ENCODE results near the gene AGBL1.

The AGBL1 gene

DNA sequence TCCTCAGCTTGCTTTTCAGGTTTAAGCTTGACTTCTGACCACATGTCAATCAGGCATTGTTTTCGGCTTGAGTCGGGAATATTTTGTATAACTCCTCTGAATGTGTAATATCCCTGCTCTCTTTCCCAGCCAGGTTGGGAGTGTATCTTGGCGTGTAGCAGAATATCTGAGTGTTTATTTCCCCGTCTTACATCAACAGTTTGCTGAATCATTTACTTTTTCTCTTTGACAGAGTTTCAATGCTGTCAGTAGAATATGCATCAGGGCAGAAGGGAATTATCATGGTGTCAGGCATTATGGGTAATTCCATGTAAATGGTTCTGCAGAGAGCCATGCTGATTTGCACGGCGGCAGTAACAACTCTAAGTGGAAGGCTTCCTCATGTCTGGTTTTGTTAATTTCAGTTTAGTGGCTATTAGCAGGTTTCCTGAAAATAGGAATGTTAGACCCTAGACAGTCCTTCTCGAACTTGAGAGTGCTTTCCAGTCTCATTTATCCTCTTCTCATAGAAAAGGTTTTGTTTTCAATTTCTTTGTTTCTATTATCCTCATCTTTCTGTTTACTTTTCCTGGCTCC lies 566.3 kb downstream of the AGBL1 start:
- no peak for DNase-seq (ENCODE audit: low spot score)

DNA sequence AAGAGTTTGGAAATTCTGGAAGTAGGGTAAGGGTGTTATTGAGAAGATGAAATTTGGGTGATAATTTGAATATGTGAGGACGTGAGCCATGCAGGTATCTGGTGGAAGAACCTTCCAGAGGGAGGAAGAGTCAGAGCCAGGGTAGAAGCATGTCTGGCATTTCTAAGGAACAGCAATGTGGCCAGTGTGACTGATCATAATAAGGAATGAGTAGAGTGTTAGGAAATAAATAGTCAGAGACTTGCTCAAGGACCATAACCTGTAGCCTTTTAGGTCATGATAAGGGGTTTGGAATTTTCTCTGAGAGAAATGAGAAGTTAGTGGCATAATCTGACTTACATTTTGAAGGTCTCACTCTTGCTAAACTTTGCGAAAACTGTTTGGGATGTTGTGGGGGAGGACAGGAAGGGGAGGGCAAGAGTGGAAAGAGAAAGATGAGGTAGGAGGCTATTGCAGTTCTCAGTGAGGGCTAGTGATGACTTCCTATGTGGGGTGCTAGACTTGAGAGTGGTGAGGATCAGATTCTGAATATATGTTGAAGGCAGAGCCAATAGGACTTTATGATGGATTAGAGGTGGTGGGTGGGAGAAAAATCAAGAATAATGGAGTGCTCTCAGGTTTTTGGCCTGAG lies 568.3 kb downstream of the AGBL1 start:
- no peak for DNase-seq (ENCODE audit: low spot score)

- DNase-seq (ENCODE audit: low spot score), result no peak
Measured at GRCh38 chr15:86649277-86649676, 569.6 kb downstream of the AGBL1 start.

GRCh38 chr15:86650094-86650493 lies 570.4 kb downstream of the AGBL1 start:
- DNase-seq (ENCODE audit: low spot score), result no peak

DNA sequence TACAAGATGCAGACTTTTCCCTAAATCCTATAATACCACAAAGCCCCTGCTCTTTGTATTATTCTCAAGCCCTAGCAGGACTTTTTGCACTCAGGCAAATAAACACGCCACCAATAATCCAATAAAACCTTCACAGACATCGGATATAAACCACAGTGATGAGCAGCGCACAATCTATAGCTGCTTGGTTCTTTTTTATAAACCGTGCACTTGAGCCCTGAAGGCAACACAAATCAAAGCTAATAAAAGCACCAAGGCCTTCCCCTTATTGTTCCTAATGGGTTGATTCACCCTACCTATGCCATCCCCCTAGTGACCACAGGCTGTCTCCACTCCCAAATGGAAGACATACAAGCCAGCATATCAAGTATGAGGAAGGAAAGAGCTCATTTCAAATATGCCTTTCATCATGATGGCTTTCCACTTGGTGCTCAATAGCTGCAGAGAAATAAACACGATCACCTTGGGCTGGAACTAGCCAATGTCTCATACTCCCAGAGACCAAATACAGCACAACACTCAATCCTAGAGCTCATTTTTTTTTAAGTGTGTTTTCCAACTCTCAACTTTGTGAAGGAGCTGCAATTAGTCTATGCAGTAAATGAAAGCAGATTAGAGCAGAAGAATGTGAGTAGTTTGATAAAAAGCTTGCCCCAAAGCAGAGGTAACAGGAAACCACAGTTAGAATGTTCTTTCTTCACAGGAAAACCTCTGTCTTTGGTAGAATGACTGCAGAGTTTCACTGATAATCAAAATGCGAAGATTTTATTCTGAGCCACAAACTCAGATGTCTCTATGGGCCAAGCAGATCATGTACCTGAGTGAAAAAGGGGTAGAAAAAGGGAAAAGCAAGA lies 573.9 kb downstream of the AGBL1 start:
- DNase-seq (ENCODE audit: low spot score), result no peak

- DNase-seq (ENCODE audit: low spot score), result no peak
Measured at GRCh38 chr15:86654501-86654900, 574.8 kb downstream of the AGBL1 start.

GRCh38 chr15:86657305-86657704 lies 577.6 kb downstream of the AGBL1 start:
- DNase-seq (ENCODE audit: low spot score), result no peak

- no peak for DNase-seq (ENCODE audit: low spot score)
Measured at GRCh38 chr15:86659724-86660411, 580.2 kb downstream of the AGBL1 start.

GRCh38 chr15:86661580-86661979 lies 581.9 kb downstream of the AGBL1 start:
- DNase-seq (ENCODE audit: low spot score), result no peak

DNA sequence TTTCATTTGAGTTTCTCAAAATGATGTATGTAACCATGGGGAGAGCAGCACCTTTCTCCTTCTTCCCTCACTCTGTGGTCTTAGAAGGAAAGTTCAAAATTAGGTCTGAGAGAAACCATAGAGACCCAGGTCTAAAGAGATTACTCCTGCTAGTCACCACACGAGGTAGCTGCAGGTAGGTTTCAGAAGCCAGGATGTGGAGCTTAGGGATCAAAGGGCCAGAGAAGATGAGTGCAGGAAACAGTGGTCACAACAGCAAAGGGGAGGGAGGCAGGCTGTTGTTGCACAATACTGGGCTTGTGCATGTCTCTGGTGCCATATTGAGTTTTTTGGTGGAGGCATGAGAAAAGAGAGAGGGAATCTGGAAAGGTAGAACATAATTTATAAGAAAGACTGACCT lies 583.6 kb downstream of the AGBL1 start:
- no peak for DNase-seq (ENCODE audit: low spot score)

DNA sequence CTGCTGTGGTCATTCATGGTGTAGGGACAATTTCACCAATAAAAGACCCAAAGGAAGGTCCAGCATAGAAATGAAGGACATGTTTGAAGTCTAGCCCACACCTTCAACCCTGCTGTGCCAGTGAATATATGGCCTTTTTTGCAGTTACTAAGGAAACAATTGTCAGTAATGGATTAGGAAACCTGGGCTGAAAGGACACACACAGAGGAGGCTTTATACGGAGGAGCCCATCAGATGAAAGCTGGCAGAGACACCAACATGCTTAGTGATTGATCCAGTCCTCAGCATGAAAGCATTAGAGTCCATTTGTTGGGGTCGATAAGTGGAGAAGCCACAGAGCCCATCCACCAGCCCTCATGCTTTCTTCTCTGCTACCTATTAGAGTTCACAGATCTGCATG lies 584.3 kb downstream of the AGBL1 start:
- no peak for DNase-seq (ENCODE audit: low spot score)

GRCh38 chr15:86664581-86664980 lies 584.9 kb downstream of the AGBL1 start:
- DNase-seq (ENCODE audit: low spot score), result no peak

- DNase-seq (ENCODE audit: low spot score), result no peak
Measured at GRCh38 chr15:86676002-86676401, 596.3 kb downstream of the AGBL1 start.

DNA sequence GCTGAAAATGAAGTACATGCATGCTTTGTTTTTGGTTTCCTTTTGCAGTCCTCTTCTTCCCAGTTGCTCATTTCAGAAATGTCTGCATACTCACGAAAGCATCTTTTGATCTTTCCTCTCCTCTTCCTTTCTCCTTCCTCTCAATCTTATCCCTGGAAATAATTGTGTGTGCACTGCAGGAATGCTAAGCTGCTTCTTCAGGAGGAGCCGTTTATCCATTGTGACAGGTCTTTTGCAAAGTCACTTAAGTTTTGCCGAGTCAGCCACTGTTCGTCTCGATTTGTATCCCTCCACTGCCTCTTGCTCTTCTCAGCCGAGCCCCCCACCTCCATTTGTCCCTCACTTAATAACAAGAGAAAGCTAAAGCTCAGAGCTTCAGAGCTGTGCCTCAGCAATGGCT lies 597.6 kb downstream of the AGBL1 start:
- DNase-seq (ENCODE audit: low spot score), result no peak

DNA sequence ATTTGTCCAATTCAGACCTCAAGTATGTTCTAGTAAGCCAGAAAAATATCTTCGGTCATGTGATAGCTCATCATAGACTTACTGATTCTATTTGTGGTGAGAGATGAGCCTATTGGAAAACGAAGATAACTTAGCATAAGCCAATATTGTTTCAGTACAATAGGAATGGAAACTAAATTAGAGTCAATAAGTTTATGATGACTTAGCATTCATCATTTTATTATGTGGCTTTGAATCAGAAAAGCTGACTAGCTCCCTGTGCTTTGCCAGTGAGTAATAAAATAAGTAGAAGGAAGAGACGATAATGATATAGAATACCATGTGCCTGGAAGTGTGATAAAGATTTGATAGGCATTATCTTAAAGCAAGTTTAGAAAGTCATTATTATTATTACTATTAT lies 605.6 kb downstream of the AGBL1 start:
- DNase-seq (ENCODE audit: low spot score), result no peak

GRCh38 chr15:86689006-86689405 lies 609.3 kb downstream of the AGBL1 start:
- no peak for DNase-seq (ENCODE audit: low spot score)

DNA sequence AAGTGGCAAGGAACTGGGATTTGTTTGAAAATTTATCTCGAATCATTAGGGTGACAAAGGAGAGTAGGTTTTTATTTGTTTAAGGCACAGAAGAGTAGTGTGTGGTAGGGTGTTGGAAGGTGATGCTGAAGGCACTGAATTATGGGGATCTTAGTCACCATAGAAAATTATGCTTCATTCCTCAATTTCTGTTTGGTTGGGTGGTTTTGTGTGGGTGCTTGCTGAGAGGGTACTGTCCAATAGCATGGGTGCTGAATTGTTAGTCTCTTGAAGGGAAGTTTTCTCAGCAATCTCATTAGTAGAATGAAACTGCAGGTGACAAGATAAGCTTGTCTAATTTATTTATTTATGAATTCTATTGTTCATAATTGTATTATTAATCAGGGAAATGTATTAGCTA lies 610.9 kb downstream of the AGBL1 start:
- DNase-seq (ENCODE audit: low spot score), result no peak

DNA sequence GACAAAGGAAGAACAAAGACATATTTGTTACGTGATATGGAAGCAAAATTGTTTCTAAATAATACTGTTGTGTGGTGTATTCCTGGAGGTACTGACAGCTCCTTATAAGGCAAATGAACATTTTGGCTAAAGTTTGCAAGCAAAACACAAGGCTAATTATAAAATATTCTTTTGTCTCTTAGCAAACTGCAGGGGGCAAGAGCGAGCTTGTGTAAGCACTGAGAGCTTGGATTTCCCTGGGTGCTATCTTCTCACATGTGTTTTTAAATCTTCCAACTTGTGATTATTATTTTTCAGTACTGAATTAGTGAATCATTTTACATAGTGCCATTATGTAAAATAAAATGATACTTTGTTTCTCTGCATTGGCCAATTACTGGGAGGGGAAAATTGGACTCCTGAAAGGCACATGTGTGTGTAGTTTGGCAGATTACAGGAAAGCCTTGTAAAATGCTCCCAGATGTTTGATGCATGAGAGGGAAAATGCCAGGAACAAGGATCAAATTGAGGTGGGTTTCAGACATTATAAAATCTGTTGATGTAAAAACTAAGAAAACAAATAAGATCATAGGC lies 611.5 kb downstream of the AGBL1 start:
- peak; percentile 1 for DNase-seq (ENCODE audit: low spot score)

- DNase-seq (ENCODE audit: low spot score), result no peak
Measured at GRCh38 chr15:86700864-86701610, 621.4 kb downstream of the AGBL1 start.

GRCh38 chr15:86701611-86701963 lies 621.9 kb downstream of the AGBL1 start:
- no peak for DNase-seq (ENCODE audit: low spot score)

- no peak for DNase-seq (ENCODE audit: low spot score)
Measured at GRCh38 chr15:86706813-86707212, 627.1 kb downstream of the AGBL1 start.

DNA sequence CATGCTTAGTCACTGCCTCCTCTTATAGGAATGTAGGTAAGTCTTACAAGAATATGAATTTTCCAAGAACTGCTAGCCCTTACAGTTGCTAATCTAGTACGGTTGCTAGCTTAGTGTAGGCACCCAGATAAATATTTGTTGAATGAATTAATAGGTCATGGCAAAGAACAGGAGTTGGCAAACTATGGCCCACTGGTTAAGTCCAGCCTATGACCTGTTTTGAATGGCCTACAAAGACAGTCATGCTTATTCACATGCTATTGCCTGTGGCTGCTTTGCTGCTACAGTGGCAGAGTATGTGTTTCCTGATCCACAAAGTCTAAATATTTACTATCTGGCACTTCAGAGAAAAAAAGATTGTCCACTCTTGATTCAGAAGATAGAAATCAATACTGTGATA lies 631.8 kb downstream of the AGBL1 start:
- DNase-seq (ENCODE audit: low spot score), result no peak

Data from putamen (tissue), 1 donor.